WTC11 (cell line): Measurements from ENCODE around the gene CT47A1.

Source experiments
- CBFB ChIP-seq: sonication (generic); formaldehyde crosslinking; IDR thresholded peaks from 2 replicates; pipeline ENCODE4 v1.8.1; 2022; ENCODE audit warnings: mild to moderate bottlenecking, low read depth, missing genetic modification reagents
- HMGXB4 ChIP-seq: sonication (generic); formaldehyde crosslinking; IDR thresholded peaks from 2 replicates; pipeline ENCODE4 v1.8.1; 2023; ENCODE audit warnings: mild to moderate bottlenecking, moderate library complexity, missing genetic modification reagents
- ZBTB21 ChIP-seq: sonication (generic); formaldehyde crosslinking; IDR thresholded peaks from 2 replicates; pipeline ENCODE4 v1.8.1; 2023; ENCODE audit warnings: mild to moderate bottlenecking, missing genetic modification reagents, borderline replicate concordance
- TF ChIP-seq, protein P1 (sequence below): fragments of 200-600 bp; IDR thresholded peaks from 2 replicates; pipeline ENCODE4 v1.8.0; 2022; ENCODE audit warnings: antibody characterized with exemption

- no peak for TF ChIP-seq HMGXB4 (CRISPR knock-in tag)
- TF ChIP-seq, protein P1, sequence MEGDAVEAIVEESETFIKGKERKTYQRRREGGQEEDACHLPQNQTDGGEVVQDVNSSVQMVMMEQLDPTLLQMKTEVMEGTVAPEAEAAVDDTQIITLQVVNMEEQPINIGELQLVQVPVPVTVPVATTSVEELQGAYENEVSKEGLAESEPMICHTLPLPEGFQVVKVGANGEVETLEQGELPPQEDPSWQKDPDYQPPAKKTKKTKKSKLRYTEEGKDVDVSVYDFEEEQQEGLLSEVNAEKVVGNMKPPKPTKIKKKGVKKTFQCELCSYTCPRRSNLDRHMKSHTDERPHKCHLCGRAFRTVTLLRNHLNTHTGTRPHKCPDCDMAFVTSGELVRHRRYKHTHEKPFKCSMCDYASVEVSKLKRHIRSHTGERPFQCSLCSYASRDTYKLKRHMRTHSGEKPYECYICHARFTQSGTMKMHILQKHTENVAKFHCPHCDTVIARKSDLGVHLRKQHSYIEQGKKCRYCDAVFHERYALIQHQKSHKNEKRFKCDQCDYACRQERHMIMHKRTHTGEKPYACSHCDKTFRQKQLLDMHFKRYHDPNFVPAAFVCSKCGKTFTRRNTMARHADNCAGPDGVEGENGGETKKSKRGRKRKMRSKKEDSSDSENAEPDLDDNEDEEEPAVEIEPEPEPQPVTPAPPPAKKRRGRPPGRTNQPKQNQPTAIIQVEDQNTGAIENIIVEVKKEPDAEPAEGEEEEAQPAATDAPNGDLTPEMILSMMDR, result no peak
- no peak for TF ChIP-seq ZBTB21 (CRISPR knock-in tag)
- no peak for TF ChIP-seq CBFB
Measured at GRCh38 chrX:121011254-121011653, 25.7 kb upstream of the CT47A1 start.
